Measurements from ENCODE around the gene SLC26A1. TPM values are rescaled to one million over a fixed set of nuclear protein-coding genes. Genes with fewer than 3 reads are reported as not detected.

The SLC26A1 gene
- total and polyA plus RNA-seq, 3 donors from 2014 or later, result 0.51 to 2.0 (median 0.99) TPM

DNA sequence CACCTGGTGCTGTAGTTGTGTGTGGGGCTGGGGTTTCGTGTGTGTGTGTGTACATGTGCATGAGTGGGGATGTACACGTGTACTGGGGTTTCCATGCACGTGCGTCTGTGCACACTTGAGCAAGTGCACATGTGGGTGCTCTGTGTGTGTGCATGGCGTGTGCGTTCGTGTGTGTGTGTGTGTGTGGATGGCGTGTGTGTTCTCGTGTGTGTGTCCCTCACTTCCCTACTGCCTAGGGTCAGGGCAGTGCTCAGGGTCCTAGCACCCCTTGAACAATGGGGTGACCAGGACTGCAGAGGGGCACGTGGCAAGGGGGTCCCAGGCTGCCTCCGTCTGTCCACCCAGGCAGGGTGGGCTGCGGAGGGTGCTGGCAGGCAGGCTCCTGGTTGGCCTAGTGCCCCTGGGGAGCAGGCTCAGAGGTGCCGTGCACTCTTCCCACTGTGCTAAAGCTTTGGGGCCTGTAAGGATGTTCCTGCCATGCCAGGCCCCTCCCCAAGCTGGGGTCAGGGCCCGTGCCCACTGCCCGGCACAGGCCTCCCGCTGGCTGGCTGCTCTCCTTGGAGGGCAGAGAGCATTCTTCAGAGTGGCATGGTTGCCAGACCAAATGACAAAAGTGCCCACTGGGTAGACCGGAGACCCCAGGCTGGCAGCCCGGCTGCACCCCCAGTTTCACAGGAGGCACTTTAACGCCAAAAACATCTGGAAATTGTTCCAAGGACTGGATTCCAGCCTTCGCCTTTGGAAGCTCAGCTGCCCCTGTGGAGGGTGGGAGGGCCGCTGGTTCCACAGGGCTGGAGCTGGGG lies 47.3 kb upstream of the SLC26A1 start:
- no peaks in the 10 kb centered on the region for H3K27me3 ChIP-seq

GRCh38 chr4:1039493-1040343 lies 46.5 kb upstream of the SLC26A1 start:
- DNase-seq, result no peak
- H3K27ac ChIP-seq, result peak overlapping the region in 1 of 2 donors; percentile 64
- no peaks in the 10 kb centered on the region for H3K27me3 ChIP-seq
- no peaks in the 10 kb centered on the region for H3K36me3 ChIP-seq (ENCODE audit: low read depth, missing control alignments)
- H3K9me3 ChIP-seq, result no peaks in the 10 kb centered on the region
- peaks cover 21% of the 10 kb centered on the region for H3K4me1 ChIP-seq
- no peak overlapping the region for H3K4me3 ChIP-seq
- WGBS, 2 donors, result 23 to 61% methylated on average over 8 to 20 of the region's 20 CpGs
- intact Hi-C loops (cut with DNase I; ENCODE audit: low total_unique reads), result no loop called here
- TF ChIP-seq, protein P1, sequence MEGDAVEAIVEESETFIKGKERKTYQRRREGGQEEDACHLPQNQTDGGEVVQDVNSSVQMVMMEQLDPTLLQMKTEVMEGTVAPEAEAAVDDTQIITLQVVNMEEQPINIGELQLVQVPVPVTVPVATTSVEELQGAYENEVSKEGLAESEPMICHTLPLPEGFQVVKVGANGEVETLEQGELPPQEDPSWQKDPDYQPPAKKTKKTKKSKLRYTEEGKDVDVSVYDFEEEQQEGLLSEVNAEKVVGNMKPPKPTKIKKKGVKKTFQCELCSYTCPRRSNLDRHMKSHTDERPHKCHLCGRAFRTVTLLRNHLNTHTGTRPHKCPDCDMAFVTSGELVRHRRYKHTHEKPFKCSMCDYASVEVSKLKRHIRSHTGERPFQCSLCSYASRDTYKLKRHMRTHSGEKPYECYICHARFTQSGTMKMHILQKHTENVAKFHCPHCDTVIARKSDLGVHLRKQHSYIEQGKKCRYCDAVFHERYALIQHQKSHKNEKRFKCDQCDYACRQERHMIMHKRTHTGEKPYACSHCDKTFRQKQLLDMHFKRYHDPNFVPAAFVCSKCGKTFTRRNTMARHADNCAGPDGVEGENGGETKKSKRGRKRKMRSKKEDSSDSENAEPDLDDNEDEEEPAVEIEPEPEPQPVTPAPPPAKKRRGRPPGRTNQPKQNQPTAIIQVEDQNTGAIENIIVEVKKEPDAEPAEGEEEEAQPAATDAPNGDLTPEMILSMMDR (IDR thresholded peaks at IDR 0.05), result no peak
- TF ChIP-seq POLR2A (IDR thresholded peaks at IDR 0.05), result no peak

More for the DNA sequence above, 47.3 kb upstream of the SLC26A1 start:
- H3K9me3 ChIP-seq, result no peaks in the 10 kb centered on the region
- 81 to 90% methylated on average over 14 to 21 of the region's 21 CpGs for WGBS, 2 donors
- H3K4me1 ChIP-seq, result peaks cover 15% of the 10 kb centered on the region
- no peak overlapping the region for H3K27ac ChIP-seq
- H3K36me3 ChIP-seq (ENCODE audit: low read depth, missing control alignments), result no peaks in the 10 kb centered on the region
- intact Hi-C loops (cut with DNase I; ENCODE audit: low total_unique reads), result no loop called here
- DNase-seq, result no peak
- no peak overlapping the region for H3K4me3 ChIP-seq
- TF ChIP-seq, protein P1 (IDR thresholded peaks at IDR 0.05), result no peak
- TF ChIP-seq POLR2A (IDR thresholded peaks at IDR 0.05), result no peak

DNA sequence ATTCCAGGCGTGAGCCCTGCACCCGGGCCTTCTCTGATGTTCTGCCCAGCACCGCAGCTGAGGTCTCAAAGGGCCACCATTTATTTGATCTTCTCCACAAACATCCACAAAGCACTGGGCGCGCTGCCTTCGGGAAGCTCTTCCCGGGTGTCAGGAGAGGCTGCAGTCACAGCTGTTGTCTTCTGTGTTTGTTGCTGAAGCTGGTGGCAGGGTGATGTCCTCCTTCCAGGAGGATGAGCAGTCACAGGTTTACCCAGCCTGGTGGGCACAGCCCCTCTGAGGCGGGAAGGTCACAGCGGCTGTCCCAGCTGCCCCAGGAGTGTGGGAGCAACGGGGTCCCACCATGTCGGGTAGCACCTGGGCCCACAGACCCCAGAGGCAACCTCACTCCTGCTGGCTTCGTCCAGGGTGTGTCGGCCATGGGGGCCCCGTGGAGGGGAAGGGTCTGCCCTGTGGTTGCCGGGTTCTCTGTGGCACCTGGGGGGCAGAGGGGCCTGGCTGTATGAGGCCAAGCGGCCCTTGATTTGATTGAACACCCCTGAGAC lies 45.8 kb upstream of the SLC26A1 start:
- Histone ChIP-seq H3K27ac (no peak overlapping the region), H3K4me3 (no peak overlapping the region), H3K4me1 (peaks cover 27% of the 10 kb centered on the region), H3K36me3 (ENCODE audit: low read depth, missing control alignments) (no peaks in the 10 kb centered on the region), H3K27me3 (no peaks in the 10 kb centered on the region), H3K9me3 (no peaks in the 10 kb centered on the region)
- WGBS, 2 donors, result 63 to 80% methylated on average over 7 to 16 of the region's 16 CpGs
- DNase-seq, result no peak
- no peak for TF ChIP-seq POLR2A (IDR thresholded peaks at IDR 0.05)
- TF ChIP-seq, protein P1 (IDR thresholded peaks at IDR 0.05), result no peak
- intact Hi-C loops (cut with DNase I; ENCODE audit: low total_unique reads), result no loop called here

- TF ChIP-seq, protein P1 (IDR thresholded peaks at IDR 0.05), result no peak
- TF ChIP-seq POLR2A (IDR thresholded peaks at IDR 0.05), result no peak
- Histone ChIP-seq H3K27me3 (no peaks in the 10 kb centered on the region), H3K4me3 (no peak overlapping the region), H3K27ac (no peak overlapping the region), H3K9me3 (no peaks in the 10 kb centered on the region), H3K4me1 (peaks cover 21% of the 10 kb centered on the region), H3K36me3 (ENCODE audit: low read depth, missing control alignments) (no peaks in the 10 kb centered on the region)
- DNase-seq, result no peak
- whole genome bisulfite sequencing, 2 donors, result 85% methylated on average over 22 of the region's 26 CpGs; no CpG with 5 or more reads in 1 of the 2 donors
- intact Hi-C loops (cut with DNase I; ENCODE audit: low total_unique reads), result no loop called here
Measured at GRCh38 chr4:1036976-1037810, 44.0 kb upstream of the SLC26A1 start.
